Colonic mucosa (tissue), 4 donors: ENCODE results near the gene INPP4A. TPM values are rescaled to one million over a fixed set of nuclear protein-coding genes. Genes with fewer than 3 reads are reported as not detected.

Experiments
- DNase-seq: peaks from one replicate; pipeline ENCODE4 v3.0.0-alpha.2; 2020
- H3K27ac ChIP-seq: fragments of 200-600 bp; one replicate; pipeline ENCODE4 v1.8.0; 2021
- H3K27me3 ChIP-seq: fragments of 200-600 bp; one replicate; pipeline ENCODE4 v1.8.0; 2021
- H3K36me3 ChIP-seq: fragments of 200-600 bp; one replicate; pipeline ENCODE4 v1.8.0; 2021
- H3K4me1 ChIP-seq: fragments of 200-600 bp; one replicate; pipeline ENCODE4 v1.8.0; 2021; ENCODE audit warnings: mild to moderate bottlenecking
- H3K4me3 ChIP-seq: fragments of 200-600 bp; one replicate; pipeline ENCODE4 v1.8.0; 2021
- H3K9ac ChIP-seq, 2 donors: one replicate each; pipeline ENCODE4 v1.7.0; 2013; ENCODE audit warnings: control low read depth in 2 of 2, low read depth in 2 of 2, low read length in 2 of 2
- H3K9me3 ChIP-seq: fragments of 200-600 bp; one replicate; pipeline ENCODE4 v1.8.0; 2021
- intact Hi-C: fragments of 100-400 bp; cut with DNase I; formaldehyde crosslinking; loops from one replicate; pipeline ENCODE4 v1.14.1; 2022
- total RNA-seq, 2 donors: library from RNA; stranded (reverse); fragmentation: NEBNext Ultra II Directional in 1 of 2; extraction: Animal tissue kit (Norgen Biotek cat#: 25700) in 1 of 2; gene quantifications; one replicate each; pipeline ENCODE4 v1.2.1, GENCODE V29; 2021
- TF ChIP-seq, protein P1 (sequence below): fragments of 200-600 bp; IDR thresholded peaks from one replicate; pipeline ENCODE4 v1.8.0; 2022; ENCODE audit warnings: antibody characterized with exemption, mild to moderate bottlenecking
- donor health status: healthy.
- donor health status: DM: no; HTN: no; CAD: no.
- donor health status: DM: no; HTN: no; CAD: no.

The INPP4A gene
- total RNA-seq, 2 donors from 2014 or later: 11.5 to 17.9 TPM

DNA sequence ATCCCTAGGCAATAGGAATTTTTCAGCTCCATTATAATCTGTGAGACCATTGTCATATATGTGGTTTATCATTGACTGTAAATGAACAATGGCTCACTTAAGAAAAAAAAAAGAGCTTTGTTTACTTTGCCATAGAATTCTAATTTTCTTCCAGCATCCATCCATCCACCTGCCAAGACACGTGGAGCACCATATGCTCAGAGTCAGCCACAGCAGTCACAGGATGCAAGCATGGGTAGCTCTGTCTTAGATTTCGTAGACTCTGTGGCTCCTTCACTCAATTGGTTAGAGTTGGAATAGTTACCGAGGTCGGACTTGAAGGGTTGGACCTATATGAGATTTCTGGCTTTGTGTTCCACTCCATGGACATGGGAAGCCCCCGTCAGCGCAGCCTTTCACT is 88.1 kb downstream of the INPP4A start:
- intact Hi-C loops: no loop called here

DNA sequence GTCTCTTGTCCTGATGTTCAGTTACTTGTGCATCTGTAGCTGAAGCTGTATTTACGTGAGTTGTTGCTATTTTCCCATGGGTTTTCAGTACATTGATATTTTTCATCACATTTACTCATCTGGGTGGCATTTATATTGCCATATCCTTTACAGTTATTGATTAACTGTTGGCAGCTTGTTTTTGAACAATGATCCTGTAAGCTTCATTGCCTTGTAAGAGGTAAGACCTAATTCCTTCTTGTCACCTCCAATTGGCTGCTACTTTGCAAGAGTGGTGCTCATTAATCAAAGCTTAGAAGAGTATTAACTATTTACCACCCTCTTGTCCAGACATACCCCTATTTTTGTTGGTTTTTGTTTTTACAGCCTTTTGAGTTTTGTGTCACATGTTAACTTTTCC is 88.9 kb downstream of the INPP4A start:
- no peak for DNase-seq
- Histone ChIP-seq H3K9me3 (no peaks in the 10 kb centered on the region), H3K4me3 (no peak overlapping the region), H3K4me1 (no peaks in the 10 kb centered on the region), H3K27me3 (no peaks in the 10 kb centered on the region), H3K27ac (no peak overlapping the region), H3K36me3 (no peaks in the 10 kb centered on the region), H3K9ac (no peak overlapping the region)
- intact Hi-C loops: no loop called here
- TF ChIP-seq, protein P1, sequence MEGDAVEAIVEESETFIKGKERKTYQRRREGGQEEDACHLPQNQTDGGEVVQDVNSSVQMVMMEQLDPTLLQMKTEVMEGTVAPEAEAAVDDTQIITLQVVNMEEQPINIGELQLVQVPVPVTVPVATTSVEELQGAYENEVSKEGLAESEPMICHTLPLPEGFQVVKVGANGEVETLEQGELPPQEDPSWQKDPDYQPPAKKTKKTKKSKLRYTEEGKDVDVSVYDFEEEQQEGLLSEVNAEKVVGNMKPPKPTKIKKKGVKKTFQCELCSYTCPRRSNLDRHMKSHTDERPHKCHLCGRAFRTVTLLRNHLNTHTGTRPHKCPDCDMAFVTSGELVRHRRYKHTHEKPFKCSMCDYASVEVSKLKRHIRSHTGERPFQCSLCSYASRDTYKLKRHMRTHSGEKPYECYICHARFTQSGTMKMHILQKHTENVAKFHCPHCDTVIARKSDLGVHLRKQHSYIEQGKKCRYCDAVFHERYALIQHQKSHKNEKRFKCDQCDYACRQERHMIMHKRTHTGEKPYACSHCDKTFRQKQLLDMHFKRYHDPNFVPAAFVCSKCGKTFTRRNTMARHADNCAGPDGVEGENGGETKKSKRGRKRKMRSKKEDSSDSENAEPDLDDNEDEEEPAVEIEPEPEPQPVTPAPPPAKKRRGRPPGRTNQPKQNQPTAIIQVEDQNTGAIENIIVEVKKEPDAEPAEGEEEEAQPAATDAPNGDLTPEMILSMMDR: no peak

More for the DNA sequence above, 88.1 kb downstream of the INPP4A start:
- TF ChIP-seq, protein P1: no peak
- no peaks in the 10 kb centered on the region for H3K36me3 ChIP-seq
- H3K4me3 ChIP-seq: no peak overlapping the region
- no peaks in the 10 kb centered on the region for H3K9me3 ChIP-seq
- H3K27me3 ChIP-seq: no peaks in the 10 kb centered on the region
- H3K4me1 ChIP-seq: no peaks in the 10 kb centered on the region
- H3K27ac ChIP-seq: no peak overlapping the region
- DNase-seq: no peak
- H3K9ac ChIP-seq: no peak overlapping the region

- Histone ChIP-seq H3K36me3 (peaks cover 6% of the 10 kb centered on the region), H3K27ac (no peak overlapping the region), H3K27me3 (no peaks in the 10 kb centered on the region), H3K9ac (no peak overlapping the region), H3K4me3 (no peak overlapping the region), H3K9me3 (no peaks in the 10 kb centered on the region), H3K4me1 (no peaks in the 10 kb centered on the region)
- TF ChIP-seq, protein P1: no peak
- intact Hi-C loops: no loop called here
- DNase-seq: no peak
Measured at GRCh38 chr2:98534761-98535160, 90.1 kb downstream of the INPP4A start.

DNA sequence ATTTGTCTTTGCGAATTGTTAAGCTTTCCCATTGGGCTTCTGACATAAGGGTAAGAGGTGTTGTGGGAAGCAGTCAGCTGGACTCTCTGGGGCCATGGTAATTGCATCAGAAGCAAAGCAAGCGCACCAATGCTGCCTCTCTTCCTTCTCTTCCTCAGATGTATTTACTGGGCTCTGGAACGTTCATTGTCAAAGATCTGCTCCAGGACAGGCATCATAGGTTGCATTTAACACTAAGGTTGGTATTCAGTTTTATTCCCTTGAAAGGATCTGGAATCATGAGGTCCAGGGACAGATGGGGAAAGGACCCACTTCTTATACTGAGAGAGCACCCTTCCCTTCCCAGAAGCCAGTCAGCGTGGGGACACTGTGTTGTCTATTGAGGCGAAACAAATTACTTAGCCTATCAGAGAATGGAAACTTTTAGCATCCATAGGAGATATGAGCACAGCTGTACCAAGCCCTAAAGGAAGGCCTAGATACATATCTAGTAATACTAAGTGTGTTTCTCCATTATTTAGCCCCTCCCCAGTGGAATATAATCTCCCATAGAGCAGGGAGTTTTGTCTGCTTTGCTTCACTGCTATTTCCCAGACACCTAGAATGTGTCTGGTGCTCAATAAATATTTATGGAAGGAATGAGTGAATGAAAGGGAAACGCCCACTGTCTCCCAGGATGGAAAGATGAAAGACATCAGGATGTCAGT is 91.5 kb downstream of the INPP4A start:
- no peak overlapping the region for H3K27ac ChIP-seq
- no peaks in the 10 kb centered on the region for H3K27me3 ChIP-seq
- DNase-seq: no peak
- TF ChIP-seq, protein P1: no peak
- H3K9me3 ChIP-seq: no peaks in the 10 kb centered on the region
- no peak overlapping the region for H3K9ac ChIP-seq
- intact Hi-C loops: no loop called here
- H3K36me3 ChIP-seq: peaks cover 6% of the 10 kb centered on the region
- H3K4me1 ChIP-seq: no peaks in the 10 kb centered on the region
- no peak overlapping the region for H3K4me3 ChIP-seq

- peaks cover 6% of the 10 kb centered on the region for H3K36me3 ChIP-seq
- TF ChIP-seq, protein P1: no peak
- H3K9me3 ChIP-seq: no peaks in the 10 kb centered on the region
- H3K4me1 ChIP-seq: no peaks in the 10 kb centered on the region
- no peak for DNase-seq
- H3K9ac ChIP-seq: no peak overlapping the region
- H3K27me3 ChIP-seq: no peaks in the 10 kb centered on the region
- intact Hi-C loops: no loop called here
- H3K27ac ChIP-seq: no peak overlapping the region
- no peak overlapping the region for H3K4me3 ChIP-seq
Measured at GRCh38 chr2:98537390-98538126, 92.9 kb downstream of the INPP4A start.
